Hindlimb muscle (tissue), 1 donor: ENCODE data around the gene UBR4. TPM values are rescaled to one million over a fixed set of nuclear protein-coding genes. Genes with fewer than 3 reads are reported as not detected.
"Not testable (repeated sequence)": the region's sequence is repeated elsewhere in the genome, so short reads cannot be mapped to it uniquely, and the experiment has no call there.

ENCODE experiments used
- DNase-seq: peaks from one replicate; pipeline ENCODE4 v3.0.0-alpha.2; 2013
- polyA plus RNA-seq: library from polyadenylated mRNA; unstranded; fragments of 120-200 nt; gene quantifications from one replicate; pipeline ENCODE4 v1.2.1, GENCODE V29; 2013; ENCODE audit not compliant: insufficient read length

UBR4 gene
- 98.1 TPM for polyA plus RNA-seq

DNA sequence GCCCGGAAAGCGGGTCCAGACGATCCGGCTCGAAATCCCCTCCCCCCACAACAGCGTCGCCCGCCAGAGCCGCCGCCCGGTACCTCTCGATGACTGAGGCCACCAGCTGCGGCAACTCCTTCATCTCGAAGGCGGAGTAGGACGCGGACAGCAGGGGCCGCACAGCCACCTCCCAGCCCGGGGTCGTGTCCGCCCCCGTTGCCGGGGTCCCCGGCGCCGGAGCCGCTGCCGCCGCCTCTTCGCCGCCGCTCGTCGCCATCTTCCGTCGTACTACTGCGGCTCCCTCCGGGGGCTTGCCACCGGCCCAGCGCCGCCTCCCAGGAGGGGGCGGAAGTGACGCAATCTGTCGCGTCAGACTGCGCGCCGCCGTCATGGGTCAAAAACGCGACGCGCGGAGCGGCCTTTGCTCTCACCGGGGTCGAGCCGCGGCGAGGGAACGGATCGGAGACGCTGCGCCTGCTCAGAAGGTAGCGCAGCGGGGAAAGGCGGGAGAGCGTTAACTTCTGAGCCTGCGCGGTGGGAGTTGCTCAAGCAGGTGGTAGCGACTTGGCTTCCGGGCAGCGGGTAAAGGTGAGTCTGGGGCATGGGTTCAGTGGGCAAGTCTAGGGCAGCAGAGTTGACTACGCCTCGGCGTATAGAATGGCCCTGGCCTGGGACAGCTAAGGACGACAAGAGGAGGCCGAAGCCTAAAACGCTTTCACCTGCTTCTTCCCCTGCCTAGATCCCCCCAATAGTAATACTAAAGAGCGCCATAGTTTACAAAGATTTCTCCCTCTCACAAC is at the start of gene UBR4:
UBR4 (minus strand) TSS at position 277 of the 782 bp plus-strand sequence; CDS start at position 259, 18 bp downstream.
- peak; percentile 97 for DNase-seq

DNA sequence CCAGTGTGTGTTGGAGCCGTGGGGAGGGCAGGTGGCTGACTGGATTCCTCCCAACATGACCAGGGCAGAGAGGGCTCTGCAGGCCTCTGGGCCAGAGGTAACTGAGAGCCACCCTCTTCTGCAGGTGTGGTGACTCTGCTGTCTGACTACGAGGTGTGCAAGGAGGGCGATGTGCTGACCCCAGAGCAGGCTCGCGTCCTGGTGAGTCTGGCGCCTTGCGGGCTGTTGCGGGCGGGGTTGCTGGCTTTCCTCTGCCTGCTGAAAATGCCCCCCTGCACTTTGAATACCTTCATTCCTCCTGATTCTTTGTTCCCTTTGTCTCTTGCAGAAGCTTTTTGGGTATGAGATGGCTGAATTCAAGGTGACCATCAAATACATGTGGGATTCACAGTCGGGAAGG is 48.3 kb upstream of the UBR4 start:
- no peak for DNase-seq

DNA sequence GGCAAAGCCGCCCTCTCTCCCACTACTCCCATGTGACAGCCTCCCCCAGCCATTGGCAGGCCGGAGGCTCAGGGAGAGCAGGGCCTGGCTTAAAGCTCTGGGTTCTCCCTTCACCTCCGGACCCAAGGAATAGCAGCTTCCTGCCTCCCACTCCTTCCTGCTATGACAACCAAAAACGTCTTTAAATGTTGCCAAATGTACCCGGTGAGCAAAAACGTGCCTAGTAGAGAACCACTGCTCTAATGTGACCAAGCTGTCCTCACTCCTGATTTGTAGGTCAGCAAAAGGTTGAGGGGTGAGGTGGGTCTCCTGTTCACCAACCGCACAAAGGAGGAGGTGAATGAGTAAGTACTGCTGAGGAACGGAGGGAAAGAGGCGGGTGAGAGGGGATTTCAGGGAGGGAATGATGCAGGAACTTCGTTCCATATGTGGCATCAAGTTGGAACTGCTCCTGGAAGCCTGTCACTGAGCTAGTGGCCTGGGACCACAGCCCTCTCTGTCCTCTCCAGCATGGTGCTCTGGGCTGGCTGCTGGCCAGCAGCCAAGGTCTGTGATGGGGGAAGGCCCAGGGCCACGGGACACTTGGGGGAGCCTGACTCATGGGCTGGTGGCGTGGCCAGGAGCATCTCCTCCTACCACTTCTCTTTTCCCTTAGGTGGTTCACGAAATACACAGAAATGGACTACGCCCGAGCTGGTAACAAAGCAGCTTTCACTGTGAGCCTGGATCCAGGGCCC is 47.3 kb upstream of the UBR4 start:
- no peak for DNase-seq

DNA sequence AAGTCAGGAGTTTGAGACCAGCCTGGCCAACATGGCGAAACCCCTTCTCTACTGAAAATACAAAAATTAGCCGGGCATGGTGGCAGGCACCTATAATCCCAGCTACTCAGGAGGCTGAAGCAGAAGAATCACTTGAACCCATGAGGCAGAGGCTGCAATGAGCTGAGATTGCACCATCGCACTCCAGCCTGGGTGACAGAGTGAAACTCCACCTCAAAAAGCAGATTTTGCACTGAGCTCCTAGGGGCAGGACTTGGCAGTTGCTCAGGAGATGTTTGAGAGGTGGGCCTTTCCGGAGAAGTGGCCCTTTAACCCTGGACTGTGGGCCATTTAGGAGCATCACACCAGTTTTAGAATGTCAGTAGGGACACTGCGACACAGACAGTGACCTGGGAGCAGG is 46.2 kb upstream of the UBR4 start:
- not testable (repeated sequence) for DNase-seq

DNA sequence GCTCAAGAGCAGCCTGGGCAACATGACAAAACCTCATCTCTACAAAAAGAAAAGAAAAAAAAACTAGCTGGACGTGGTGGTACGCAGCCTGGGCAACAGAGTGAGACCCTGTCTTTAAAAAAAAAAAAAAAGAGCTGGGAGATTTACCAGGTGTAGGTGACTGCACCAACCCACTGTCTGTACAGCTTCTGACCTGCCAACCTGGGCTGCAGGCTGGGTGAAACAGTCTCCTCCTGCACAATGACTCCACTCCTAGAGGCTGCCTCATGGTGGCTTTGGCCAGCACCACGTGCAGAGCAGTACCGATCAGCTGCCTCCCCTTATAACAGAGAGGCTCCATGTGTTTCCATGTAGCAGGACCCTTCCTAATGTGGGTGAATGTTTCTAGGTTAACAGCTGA is 45.2 kb upstream of the UBR4 start:
- DNase-seq = no peak

DNA sequence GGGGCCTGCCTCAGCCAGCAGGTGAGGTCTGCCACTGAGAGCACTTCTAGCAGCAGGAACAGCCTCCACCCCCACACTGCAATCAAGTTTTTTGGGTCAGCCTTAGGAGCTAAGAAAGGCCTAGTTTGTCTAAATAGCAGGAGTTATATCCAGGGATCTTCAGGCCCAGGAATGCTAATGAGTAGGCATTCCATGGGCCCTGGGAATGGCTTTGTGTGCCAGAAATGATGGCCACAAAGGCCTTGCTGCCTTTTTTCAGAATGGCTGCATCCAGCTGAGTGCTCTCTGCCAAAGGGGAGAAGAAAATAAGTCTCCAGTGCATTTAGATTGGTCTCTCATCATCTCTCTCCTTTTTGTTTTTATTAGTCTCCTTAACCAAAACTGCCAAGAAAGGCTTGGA is 44.4 kb upstream of the UBR4 start:
- DNase-seq = no peak

DNA sequence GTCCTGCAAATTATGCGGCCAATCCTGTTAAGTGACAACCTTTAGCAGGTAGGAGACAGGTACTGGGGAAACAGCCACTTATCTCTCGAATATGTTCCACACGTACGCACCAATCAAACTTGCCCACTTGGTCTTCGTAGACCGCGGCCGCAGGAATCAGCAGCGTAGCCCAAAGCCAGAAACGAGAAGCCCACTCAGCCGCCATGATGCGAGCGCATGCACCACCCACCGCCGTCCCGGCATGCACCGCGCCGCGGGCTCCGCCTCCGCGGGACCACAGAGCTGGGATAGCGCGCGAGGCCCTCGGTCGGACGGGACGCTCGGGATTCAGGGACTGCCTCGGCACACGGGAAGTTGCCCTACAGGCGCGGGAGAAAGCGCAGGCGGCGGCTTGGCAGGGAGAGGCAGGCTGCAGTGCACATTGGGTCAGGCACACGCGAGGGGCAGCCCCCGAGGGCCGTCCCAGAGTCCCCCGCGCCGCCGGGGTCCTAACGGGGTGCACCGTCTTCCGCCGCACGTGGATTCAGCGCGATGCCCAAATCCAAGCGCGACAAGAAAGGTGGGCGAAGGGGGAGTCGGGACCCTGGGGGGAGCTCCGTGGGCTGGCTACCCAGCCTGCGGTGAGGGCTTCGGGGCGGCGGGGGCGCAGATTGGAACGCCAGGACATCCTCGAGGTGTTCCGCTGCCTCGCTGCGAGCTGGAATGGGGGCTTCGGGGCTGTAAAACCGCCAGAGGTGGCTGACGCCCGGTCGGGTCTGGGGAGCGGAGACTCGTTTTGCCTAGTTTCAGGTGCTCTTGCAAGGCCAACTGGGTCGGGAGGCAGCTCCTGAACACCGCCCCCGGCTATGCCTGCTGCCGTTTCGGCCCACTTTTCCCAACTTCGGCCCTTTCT is 41.5 kb upstream of the UBR4 start, which contains the start of the genes EMC1 and MRTO4:
EMC1 (minus strand) TSS at position 220 of the 892 bp plus-strand sequence; CDS start at position 205, 15 bp downstream.
MRTO4 (plus strand) TSS at position 501 of the 892 bp plus-strand sequence; CDS start at position 532, 31 bp downstream.
- peak; percentile 93 for DNase-seq

DNA sequence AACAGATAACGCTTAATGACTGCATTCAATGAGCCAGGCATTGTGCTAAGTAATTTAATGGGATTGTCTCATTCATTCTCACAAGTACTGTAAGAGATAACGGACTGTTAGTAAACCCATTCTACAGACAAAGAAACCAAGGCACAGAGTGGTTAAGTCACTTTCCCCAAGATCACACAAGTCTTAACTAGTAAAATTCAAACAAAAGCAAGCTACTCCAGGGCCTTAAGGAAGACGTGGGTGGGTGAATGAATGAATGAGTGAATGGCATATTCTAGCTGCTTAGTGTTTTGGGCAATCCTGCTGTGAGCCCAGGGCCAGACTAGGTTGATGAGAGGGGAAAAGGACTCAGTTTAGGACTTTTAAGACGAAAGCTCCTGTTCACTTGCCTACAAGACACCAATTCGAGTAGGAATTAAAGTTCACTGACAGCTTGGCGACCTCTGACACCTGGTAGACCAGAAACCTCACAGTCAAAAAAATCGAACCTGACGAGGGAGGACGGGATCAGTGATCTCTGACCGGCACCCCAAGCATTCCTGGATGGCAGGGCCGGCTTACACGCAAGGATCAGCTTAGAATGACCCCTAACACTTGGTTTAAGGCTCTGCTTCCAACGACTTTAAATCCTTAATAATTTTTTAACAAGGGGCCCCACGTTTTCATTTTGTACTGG is 40.7 kb upstream of the UBR4 start:
- no peak for DNase-seq

DNA sequence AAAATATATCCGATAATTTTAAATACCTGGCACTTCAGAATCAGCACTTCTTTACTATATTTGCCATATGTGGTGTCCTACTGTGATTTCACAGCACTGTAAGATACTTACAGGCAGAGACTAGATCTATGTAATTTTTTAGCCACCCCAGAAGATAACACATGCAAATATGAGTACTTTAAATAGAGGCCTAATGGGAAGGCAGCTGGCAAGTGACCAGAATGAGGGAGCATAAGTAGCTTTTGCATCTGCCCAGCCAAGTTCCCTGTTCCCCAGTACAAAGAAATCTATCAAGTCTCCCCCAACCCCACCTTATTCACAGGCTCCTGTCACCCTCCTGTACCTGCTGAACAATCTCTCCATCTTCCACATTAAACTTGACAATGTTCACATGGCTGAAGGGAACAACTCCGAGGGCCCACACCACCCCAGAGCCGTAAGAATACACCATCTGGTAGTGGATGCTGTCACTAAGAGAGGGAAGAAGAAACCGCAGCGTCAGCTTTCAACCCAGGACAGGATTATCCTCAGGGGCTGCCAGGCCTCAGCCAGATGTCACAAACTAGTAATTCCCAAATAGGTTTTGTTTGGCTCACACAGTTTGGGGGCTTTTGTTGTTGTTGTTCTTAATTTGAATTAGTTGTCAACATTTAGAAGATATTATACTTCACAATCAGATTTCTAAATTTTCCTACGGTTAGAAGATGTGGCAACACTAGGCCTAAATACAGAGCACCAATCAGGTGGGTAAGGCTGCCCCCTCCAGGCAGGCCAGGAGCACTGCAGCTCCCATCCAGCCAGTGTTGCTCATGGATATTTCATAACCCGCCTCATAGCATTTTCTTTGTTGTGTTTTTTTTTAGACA is 30.8 kb upstream of the UBR4 start:
- DNase-seq = peak; percentile 36

DNA sequence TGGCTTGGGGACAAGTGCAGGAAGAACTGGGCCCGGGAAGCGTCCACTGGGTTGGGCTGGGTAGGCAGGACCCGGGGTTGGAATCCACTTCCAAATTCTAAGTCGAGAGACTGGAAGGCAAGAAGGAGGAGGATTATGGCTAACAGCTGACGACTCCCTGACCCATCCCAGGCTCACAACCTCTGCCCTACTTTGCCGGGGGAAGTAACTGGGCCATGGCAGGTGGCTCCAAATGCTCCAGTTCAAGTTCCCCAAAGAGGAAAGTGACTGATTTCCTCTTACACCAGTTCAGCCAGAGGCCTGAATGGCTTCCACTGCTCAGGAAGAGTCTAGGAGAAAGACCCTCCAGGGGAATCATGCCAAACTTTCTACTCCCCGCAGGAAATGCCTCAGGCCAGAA is 29.8 kb upstream of the UBR4 start:
- no peak for DNase-seq

DNA sequence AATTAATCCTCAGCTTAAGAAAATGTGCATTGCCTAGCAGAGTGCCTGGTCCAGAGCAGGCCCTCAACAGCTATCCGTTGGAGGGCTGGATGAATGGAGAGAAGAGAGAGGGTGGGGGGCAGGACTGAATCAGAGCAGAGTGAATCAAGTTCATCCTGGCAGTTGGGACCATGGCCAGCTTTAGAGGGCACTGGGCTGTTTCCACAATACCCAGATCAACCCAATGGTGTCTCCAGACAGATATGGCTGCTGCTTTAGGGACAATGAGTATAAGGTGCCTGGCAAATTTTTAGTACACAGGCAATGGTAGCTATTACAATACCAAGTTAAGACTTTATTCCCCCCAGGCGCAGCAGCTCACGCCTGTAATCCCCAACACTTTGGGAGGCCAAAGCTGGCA is 24.2 kb upstream of the UBR4 start:
- DNase-seq = no peak

DNA sequence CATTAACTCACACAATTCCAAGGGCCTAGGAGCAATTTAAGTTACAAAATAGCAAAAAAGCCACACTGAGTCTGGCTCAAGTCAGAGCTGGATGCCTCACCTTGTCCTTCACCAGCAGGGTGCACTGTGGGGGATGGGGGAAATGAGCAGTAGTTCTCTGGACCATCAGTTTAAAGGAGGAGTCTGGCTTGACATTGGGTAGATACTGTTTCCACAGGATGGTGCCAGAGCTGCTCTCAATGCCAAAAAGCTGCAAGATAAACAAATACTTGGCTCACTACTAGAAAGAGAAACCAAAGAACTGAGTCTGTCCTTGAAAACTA is 22.4 kb upstream of the UBR4 start:
- no peak for DNase-seq

DNA sequence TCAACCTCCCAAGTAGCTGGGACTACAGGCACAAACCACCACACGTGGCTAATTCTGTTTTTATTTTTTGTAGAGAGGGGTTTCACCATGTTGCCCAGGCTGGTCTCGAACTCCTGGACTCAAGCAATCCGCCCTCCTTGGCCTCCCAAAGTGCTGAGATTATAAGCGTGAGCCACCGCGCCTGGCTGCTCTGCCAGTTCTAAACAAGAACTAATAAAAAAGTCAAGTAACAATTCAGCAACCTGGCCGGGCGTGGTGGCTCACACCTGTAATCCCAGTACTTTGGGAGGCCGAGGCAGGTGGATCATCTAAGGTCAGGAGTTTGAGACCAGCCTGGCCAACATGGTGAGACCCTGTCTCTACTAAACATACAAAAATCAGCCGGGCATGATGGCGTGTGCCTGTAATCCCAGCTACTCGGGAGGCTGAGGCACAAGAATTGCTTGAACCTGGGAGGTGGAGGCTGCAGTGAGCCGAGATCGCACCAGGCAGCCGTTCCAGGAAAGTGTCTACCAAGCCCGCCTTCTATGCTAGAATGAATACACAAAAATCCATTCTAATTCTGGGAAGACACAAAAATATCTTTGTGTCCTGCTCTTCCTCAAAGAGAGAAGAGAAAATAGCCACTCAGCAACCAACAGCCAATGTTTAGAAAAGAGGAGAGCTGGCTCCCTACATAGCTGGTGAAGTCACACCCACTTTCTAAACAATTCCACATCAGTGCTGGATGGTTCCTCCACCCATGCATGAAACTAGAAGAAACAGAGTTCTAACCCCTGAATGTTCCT is 21.9 kb upstream of the UBR4 start:
- not testable (repeated sequence) for DNase-seq

DNA sequence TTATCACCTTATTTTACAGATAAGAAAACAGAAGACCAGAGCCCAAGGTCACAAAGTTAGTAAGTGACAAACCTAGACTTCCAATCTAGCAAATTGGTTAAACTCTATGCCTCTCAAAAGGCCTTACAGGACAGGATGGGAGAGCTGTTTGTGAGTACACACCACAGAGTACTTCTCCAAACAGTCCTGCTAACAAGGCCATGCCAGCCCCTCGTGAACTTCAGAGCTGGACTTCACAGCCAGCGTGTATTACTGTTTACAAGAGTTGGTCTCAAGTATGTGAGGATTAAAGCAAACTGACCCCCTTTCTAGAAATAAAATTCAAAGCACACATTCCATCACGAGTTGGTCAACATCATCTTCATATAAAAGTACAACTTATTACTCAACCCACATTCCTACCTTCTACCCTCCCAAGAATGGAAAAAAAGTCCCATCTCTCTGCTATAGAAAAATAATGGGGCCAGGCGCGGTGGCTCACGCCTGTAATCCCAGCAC is 19.8 kb upstream of the UBR4 start:
- DNase-seq = no peak

DNA sequence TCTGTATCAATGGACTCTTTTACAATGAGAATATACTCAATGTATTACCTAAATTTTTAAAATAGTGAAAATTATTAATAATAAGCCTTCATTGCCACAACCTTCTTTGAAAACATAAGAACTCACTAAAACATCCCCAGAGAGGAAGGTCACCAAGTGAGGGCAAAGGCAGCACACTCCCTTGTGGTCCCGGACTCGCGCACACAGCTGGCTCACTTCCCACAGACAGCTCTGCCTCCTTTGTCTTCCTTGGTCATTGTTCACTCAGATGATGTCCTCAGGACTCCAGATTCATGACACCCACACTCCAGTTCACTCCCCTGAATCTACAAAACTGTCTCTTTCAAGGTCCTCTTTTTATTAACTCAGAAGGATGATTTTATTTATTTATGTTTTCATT is 19.2 kb upstream of the UBR4 start:
- no peak for DNase-seq

DNA sequence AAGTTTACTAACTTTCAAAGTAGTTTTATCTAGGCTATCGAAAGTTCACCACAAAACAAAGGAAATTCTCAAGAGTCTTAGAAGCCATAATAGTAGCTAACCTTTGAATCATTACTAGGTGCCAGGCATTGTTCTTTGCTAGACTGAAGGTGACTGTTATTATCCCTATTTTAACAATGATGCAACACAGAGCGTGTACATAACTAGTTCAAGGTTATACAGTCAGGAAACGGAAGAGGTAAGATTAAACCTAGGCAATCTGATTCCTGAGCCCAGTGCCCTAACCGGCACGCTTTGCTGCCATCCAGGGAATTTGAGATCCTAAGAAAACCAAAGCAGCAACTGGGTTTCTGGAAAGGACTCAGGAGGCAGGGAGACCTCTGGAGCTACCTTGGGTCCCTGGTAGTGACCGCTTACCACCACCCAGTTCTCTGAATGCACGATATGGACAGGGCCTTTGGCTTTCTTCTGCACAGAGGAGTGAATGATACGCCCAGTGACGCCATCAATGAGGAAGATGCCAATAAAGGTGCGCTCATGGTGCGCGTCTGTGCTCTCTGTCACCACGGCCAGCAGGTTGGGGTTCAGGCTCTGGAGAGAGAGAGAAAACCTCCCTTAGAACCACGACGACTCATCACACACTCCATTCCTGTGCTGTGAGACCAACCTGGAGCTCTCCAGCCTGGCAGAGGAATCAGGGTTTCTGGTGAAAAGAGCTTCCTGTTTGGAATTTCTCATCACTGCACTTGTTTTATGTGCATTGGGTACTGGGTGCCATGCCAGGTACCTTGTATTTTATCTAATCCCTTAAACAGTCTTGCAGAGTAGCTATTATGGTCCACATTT is 13.1 kb upstream of the UBR4 start:
- DNase-seq = no peak

DNA sequence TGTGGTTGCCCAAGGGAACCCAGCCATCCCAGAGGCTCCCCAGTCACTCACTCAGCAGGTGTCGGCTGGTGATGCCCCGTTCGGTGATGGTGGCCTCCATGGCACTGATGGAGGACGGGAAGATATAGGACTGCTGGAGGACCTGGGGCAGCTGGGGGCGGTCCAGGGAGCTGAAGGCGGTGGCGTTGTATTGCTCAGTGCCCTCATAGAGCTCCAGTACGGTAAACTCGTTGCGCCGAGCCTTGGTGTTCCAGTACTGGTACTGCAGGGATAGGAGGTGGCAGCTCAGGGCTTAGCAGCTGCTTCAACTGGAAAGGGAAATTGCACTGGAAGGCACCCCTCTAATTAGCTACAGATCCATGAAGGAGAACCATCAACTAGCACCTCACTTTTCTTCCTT is 12.5 kb upstream of the UBR4 start:
- DNase-seq = no peak

DNA sequence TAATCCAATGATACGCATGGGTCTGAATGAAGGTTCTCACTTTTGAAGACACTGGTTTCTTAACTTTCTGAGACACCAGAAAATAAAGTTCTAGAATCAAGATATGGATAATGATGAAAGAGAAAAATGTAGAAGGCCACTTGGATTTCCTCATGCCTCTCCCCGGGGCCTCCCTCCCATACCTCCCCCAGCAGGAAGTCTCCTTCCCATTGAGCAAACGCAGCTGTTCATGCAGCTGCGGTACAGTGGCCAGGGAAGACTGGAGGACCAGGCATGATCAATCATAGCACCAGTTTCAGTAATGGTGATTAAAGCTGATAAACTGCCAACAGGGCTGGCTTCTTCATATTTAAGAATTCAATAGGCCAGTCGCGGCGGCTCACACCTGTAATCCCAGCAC is 10.9 kb upstream of the UBR4 start:
- DNase-seq = no peak
